Hepatocyte (in vitro differentiated cells): Measurements from ENCODE around the gene PCCA.

Source experiments
- CTCF ChIP-seq: fragments of 200-600 bp; sonication (generic); IDR thresholded peaks from 2 replicates; pipeline ENCODE4 v1.5.1; 2016; ENCODE audit warnings: antibody characterized with exemption, mild to moderate bottlenecking; ENCODE audit not compliant: poor library complexity
- EZH2 ChIP-seq: fragments of 200-600 bp; sonication (generic); IDR thresholded peaks from 2 replicates; pipeline ENCODE4 v1.6.1; 2016; ENCODE audit warnings: antibody characterized with exemption, mild to moderate bottlenecking, borderline replicate concordance
- EZH2phosphoT487 ChIP-seq: fragments of 200-600 bp; sonication (generic); IDR thresholded peaks from one replicate; pipeline ENCODE4 v1.6.1; 2018; ENCODE audit warnings: antibody characterized with exemption, mild to moderate bottlenecking, low read depth, moderate library complexity; ENCODE audit not compliant: unreplicated experiment, severe bottlenecking

- TF ChIP-seq CTCF (no peak), EZH2 (no peak), EZH2phosphoT487 (no peak)
Measured at GRCh38 chr13:100508996-100509395, 420.1 kb downstream of the PCCA start.
